Lower leg skin (tissue), 3 donors: ENCODE results near the gene ZDHHC14.

Experiments
- CTCF ChIP-seq, 3 donors: fragments of 450-650 bp; IDR thresholded peaks; one replicate each; pipeline ENCODE4 v1.5.1; 2016; ENCODE audit warnings: antibody characterized with exemption in 3 of 3, mild to moderate bottlenecking in 3 of 3, moderate library complexity in 2 of 3
- POLR2A ChIP-seq, 2 donors: fragments of 450-650 bp; IDR thresholded peaks; one replicate each; pipeline ENCODE4 v1.6.1; 2016 to 2017; ENCODE audit warnings: antibody characterized with exemption in 2 of 2, mild to moderate bottlenecking in 1 of 2, moderate library complexity in 1 of 2

- TF ChIP-seq CTCF (IDR thresholded peaks at IDR 0.05) (no peak), POLR2A (IDR thresholded peaks at IDR 0.05) (no peak)
Measured at GRCh38 chr6:157561929-157562810, 181.2 kb downstream of the ZDHHC14 start.
